Activated naive CD8-positive, alpha-beta T cell treated with anti-CD3 and anti-CD28 coated beads, Interleukin-2, amount 50 U/mL, for 24 hours (primary cell): ENCODE data around the gene LITAFD.
A peak's percentile ranks its signal among the peaks of the same experiment; 100 is the strongest.

Experiments used
- ATAC-seq: fragments of 150-1000 bp; cut with Tn5 transposase; one replicate; pipeline ENCODE4 v1.10.0; 2021
- DNase-seq: peaks from one replicate; pipeline ENCODE4 v3.0.0; 2021
- H3K27ac Mint-ChIP-seq: one replicate; pipeline ENCODE4 v1.8.0; 2021; ENCODE audit warnings: mild to moderate bottlenecking, mixed read lengths
- H3K27me3 Mint-ChIP-seq: one replicate; pipeline ENCODE4 v1.8.0; 2021; ENCODE audit warnings: mixed read lengths
- H3K36me3 Mint-ChIP-seq: one replicate; pipeline ENCODE4 v1.8.0; 2021; ENCODE audit warnings: low read depth, mixed read lengths
- H3K4me1 Mint-ChIP-seq: one replicate; pipeline ENCODE4 v1.8.0; 2021; ENCODE audit warnings: mixed read lengths
- H3K4me3 Mint-ChIP-seq: one replicate; pipeline ENCODE4 v1.8.0; 2021; ENCODE audit warnings: mild to moderate bottlenecking, moderate library complexity, mixed read lengths
- H3K9me3 Mint-ChIP-seq: one replicate; pipeline ENCODE4 v1.8.0; 2021; ENCODE audit warnings: mixed read lengths

LITAFD gene

GRCh38 chr16:8889893-8890548, 7.9 kb downstream of the LITAFD start:
- ATAC-seq (no peak), DNase-seq (no peak)
- H3K4me3 Mint-ChIP-seq = no peak overlapping the region
- H3K9me3 Mint-ChIP-seq = no peaks in the 10 kb centered on the region
- no peak overlapping the region for H3K27ac Mint-ChIP-seq
- H3K27me3 Mint-ChIP-seq = peaks cover 5% of the 10 kb centered on the region
- peaks cover 15% of the 10 kb centered on the region for H3K4me1 Mint-ChIP-seq
- H3K36me3 Mint-ChIP-seq = peaks cover 37% of the 10 kb centered on the region

GRCh38 chr16:8890549-8890921, 8.4 kb downstream of the LITAFD start:
- Mint-ChIP-seq H3K36me3 (peaks cover 43% of the 10 kb centered on the region), H3K9me3 (no peaks in the 10 kb centered on the region), H3K4me3 (no peak overlapping the region), H3K27ac (peak overlapping the region; percentile 82), H3K4me1 (peaks cover 15% of the 10 kb centered on the region), H3K27me3 (peaks cover 4% of the 10 kb centered on the region)
- DNase-seq (no peak), ATAC-seq (no peak)

GRCh38 chr16:8892101-8892575, 10.0 kb downstream of the LITAFD start:
- Mint-ChIP-seq H3K27me3 (no peaks in the 10 kb centered on the region), H3K27ac (peak overlapping the region; percentile 82), H3K36me3 (peaks cover 51% of the 10 kb centered on the region), H3K4me1 (peaks cover 11% of the 10 kb centered on the region), H3K4me3 (peak overlapping the region; percentile 31), H3K9me3 (no peaks in the 10 kb centered on the region)
- DNase-seq (no peak), ATAC-seq (peak; percentile 25)

- no peaks in the 10 kb centered on the region for H3K9me3 Mint-ChIP-seq
- H3K27ac Mint-ChIP-seq = peak overlapping the region; percentile 4
- no peak overlapping the region for H3K4me3 Mint-ChIP-seq
- ATAC-seq (no peak), DNase-seq (no peak)
- no peaks in the 10 kb centered on the region for H3K27me3 Mint-ChIP-seq
- H3K36me3 Mint-ChIP-seq = peaks cover 62% of the 10 kb centered on the region
- peaks cover 11% of the 10 kb centered on the region for H3K4me1 Mint-ChIP-seq
Observed at GRCh38 chr16:8893426-8893825, 11.3 kb downstream of the LITAFD start.

- ATAC-seq = no peak
- H3K27me3 Mint-ChIP-seq = no peaks in the 10 kb centered on the region
- H3K4me1 Mint-ChIP-seq = peaks cover 11% of the 10 kb centered on the region
- DNase-seq = no peak
- H3K9me3 Mint-ChIP-seq = no peaks in the 10 kb centered on the region
- H3K36me3 Mint-ChIP-seq = peaks cover 68% of the 10 kb centered on the region
- no peak overlapping the region for H3K27ac Mint-ChIP-seq
- H3K4me3 Mint-ChIP-seq = no peak overlapping the region
Observed at GRCh38 chr16:8893976-8894690, 12.0 kb downstream of the LITAFD start.

- peak overlapping the region; percentile 11 for H3K27ac Mint-ChIP-seq
- H3K9me3 Mint-ChIP-seq = no peaks in the 10 kb centered on the region
- no peak overlapping the region for H3K4me3 Mint-ChIP-seq
- DNase-seq (no peak), ATAC-seq (no peak)
- H3K36me3 Mint-ChIP-seq = peaks cover 74% of the 10 kb centered on the region
- no peaks in the 10 kb centered on the region for H3K27me3 Mint-ChIP-seq
- H3K4me1 Mint-ChIP-seq = peaks cover 11% of the 10 kb centered on the region
Observed at GRCh38 chr16:8894736-8895334, 12.7 kb downstream of the LITAFD start.

- ATAC-seq (no peak), DNase-seq (no peak)
- Mint-ChIP-seq H3K9me3 (no peaks in the 10 kb centered on the region), H3K27ac (no peak overlapping the region), H3K36me3 (peaks cover 77% of the 10 kb centered on the region), H3K27me3 (no peaks in the 10 kb centered on the region), H3K4me1 (no peaks in the 10 kb centered on the region), H3K4me3 (no peak overlapping the region)
Observed at GRCh38 chr16:8898660-8899318, 16.6 kb downstream of the LITAFD start.

- DNase-seq = no peak
- no peak for ATAC-seq
- Mint-ChIP-seq H3K4me1 (no peaks in the 10 kb centered on the region), H3K4me3 (no peak overlapping the region), H3K36me3 (peaks cover 79% of the 10 kb centered on the region), H3K9me3 (no peaks in the 10 kb centered on the region), H3K27me3 (no peaks in the 10 kb centered on the region), H3K27ac (no peak overlapping the region)
Observed at GRCh38 chr16:8899709-8900317, 17.7 kb downstream of the LITAFD start.

GRCh38 chr16:8900343-8900742, 18.2 kb downstream of the LITAFD start:
- no peaks in the 10 kb centered on the region for H3K4me1 Mint-ChIP-seq
- no peak for ATAC-seq
- no peak overlapping the region for H3K27ac Mint-ChIP-seq
- H3K27me3 Mint-ChIP-seq = no peaks in the 10 kb centered on the region
- H3K36me3 Mint-ChIP-seq = peaks cover 77% of the 10 kb centered on the region
- H3K9me3 Mint-ChIP-seq = no peaks in the 10 kb centered on the region
- H3K4me3 Mint-ChIP-seq = no peak overlapping the region
- no peak for DNase-seq

GRCh38 chr16:8901320-8901861, 19.2 kb downstream of the LITAFD start:
- Mint-ChIP-seq H3K27me3 (no peaks in the 10 kb centered on the region), H3K27ac (no peak overlapping the region), H3K36me3 (peaks cover 85% of the 10 kb centered on the region), H3K9me3 (no peaks in the 10 kb centered on the region), H3K4me1 (no peaks in the 10 kb centered on the region), H3K4me3 (no peak overlapping the region)
- DNase-seq (no peak), ATAC-seq (no peak)

GRCh38 chr16:8903004-8903403, 20.9 kb downstream of the LITAFD start:
- DNase-seq (no peak), ATAC-seq (no peak)
- Mint-ChIP-seq H3K4me3 (no peak overlapping the region), H3K36me3 (peaks cover 83% of the 10 kb centered on the region), H3K9me3 (no peaks in the 10 kb centered on the region), H3K27me3 (no peaks in the 10 kb centered on the region), H3K27ac (peak overlapping the region; percentile 27), H3K4me1 (peaks cover 8% of the 10 kb centered on the region)

GRCh38 chr16:8904018-8904430, 21.9 kb downstream of the LITAFD start:
- no peak for ATAC-seq
- Mint-ChIP-seq H3K27ac (no peak overlapping the region), H3K36me3 (peaks cover 79% of the 10 kb centered on the region), H3K9me3 (no peaks in the 10 kb centered on the region), H3K4me3 (no peak overlapping the region), H3K4me1 (peaks cover 8% of the 10 kb centered on the region), H3K27me3 (no peaks in the 10 kb centered on the region)
- no peak for DNase-seq

- Mint-ChIP-seq H3K9me3 (no peaks in the 10 kb centered on the region), H3K27me3 (no peaks in the 10 kb centered on the region), H3K4me1 (peaks cover 12% of the 10 kb centered on the region), H3K36me3 (peaks cover 70% of the 10 kb centered on the region), H3K27ac (peak overlapping the region; percentile 9), H3K4me3 (no peak overlapping the region)
- ATAC-seq (peak; percentile 44), DNase-seq (no peak)
Observed at GRCh38 chr16:8905168-8905762, 23.1 kb downstream of the LITAFD start.
